Endothelial cell of coronary artery (primary cell): ENCODE data around the gene OR2W1. TPM values are rescaled to one million over a fixed set of nuclear protein-coding genes. Genes with fewer than 3 reads are reported as not detected.

Experiments used
- total RNA-seq: library from RNA; depleted of rRNA; stranded (reverse); fragments of >200 nt; gene quantifications from 2 replicates; pipeline ENCODE4 v1.2.3, GENCODE V29; 2014

Gene OR2W1, protein sequence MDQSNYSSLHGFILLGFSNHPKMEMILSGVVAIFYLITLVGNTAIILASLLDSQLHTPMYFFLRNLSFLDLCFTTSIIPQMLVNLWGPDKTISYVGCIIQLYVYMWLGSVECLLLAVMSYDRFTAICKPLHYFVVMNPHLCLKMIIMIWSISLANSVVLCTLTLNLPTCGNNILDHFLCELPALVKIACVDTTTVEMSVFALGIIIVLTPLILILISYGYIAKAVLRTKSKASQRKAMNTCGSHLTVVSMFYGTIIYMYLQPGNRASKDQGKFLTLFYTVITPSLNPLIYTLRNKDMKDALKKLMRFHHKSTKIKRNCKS
- not detected in 2 replicates for total RNA-seq

DNA sequence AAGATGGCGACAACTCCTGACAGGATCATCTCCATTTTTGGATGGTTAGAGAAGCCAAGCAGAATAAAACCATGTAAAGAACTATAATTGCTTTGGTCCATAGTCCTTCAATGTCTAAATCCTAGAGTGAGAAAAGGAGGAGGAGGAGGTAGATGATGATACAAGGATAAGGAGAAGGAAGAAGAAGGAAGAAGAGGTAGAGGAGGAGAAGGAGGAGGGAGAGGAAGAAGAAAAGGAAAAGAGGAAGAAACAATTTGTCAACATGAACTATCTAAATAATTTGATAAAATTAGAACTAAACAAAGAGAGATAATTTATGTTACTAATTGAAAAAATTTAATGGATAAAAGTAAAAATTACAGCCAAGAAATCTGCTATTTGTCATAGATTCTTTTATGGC, at the start of gene OR2W1:
OR2W1 (minus strand) TSS at position 101 of the 400 bp plus-strand sequence; CDS start at position 101, 0 bp downstream.

DNA sequence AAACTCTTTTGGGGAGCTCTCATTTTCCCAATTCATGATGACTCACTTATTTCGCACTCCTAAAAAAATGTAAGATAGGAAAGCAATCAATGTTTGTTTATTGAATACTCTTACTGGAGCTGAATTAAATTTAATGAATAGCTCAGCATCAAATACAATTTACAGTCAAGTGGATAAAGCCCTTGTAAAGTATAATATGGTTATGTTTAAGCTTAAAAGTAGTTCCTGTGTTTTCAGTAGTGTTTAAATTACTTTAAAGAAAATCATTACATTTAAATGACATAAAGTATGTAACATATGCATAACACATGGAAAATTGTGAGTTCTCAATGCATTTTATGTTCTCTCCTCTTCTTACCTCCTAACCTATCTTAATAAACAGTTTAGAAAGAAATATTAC, 42.2 kb upstream of the OR2W1 start, which contains the start of gene OR2B3:
OR2B3 (minus strand) TSS at position 101 of the 400 bp plus-strand sequence; CDS start at position 36, 65 bp downstream.

DNA sequence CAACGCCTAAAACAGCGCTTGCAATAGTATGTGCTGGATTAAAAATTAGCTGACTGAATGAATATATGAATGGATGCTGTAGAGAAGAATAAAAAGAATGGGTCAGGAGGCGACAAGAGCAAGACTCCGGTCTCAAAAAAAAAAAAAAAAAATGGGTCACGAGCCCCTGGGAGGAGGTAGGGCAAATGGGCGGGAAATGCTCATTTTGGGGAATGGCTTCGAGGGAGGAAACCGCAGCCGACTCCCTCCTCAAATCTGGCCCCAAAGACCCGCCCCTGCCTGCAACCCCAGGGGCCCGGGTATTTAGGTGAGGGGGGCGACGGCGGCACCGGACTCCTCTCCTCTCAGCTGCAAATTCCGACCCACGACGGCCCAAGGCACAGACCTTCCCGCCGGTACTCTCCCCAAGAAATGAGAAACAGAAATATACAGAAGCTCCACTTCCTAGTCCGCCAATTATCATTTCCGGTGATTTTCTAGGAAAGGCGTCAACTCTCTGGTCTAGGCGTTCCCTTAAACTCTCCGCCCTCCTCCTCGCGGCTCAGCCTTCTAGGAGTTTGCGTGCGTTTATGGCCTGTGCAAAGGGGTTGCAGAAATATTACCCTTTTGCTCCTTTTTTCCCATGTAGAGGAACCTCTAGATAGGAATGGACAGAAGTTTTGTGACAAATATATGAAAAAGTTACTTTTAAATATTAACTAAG, 39.6 kb downstream of the OR2W1 start, which contains the start of gene ZNF311:
ZNF311 (minus strand) TSS at position 133 of the 703 bp plus-strand sequence. CDS start 1,361 bp downstream, outside the sequence.

Other genes starting within 250 kb of the OR2W1 start
- 56.3 and 66.6 TPM in 2 replicates for gene TRIM27, start 121.2 kb downstream of the OR2W1 start, total RNA-seq
- 0.63 and 0.85 TPM in 2 replicates for gene ZNF311, start 39.9 kb downstream of the OR2W1 start, total RNA-seq
- not detected in 2 replicates for gene OR2B3, start 42.1 kb upstream of the OR2W1 start, total RNA-seq
- not detected in 2 replicates for gene OR2J1, start 54.3 kb upstream of the OR2W1 start, total RNA-seq
- gene OR2J3, start 62.9 kb upstream of the OR2W1 start, total RNA-seq = not detected in 2 replicates
- not detected in 2 replicates for gene OR2J2, start 125.7 kb upstream of the OR2W1 start, total RNA-seq